MM.1S (cell line): Measurements from ENCODE around the gene UBE2B.

Experiments used
- DNase-seq: peaks from one replicate; pipeline ENCODE4 v3.0.0-alpha.2; 2015
- H2AFZ ChIP-seq: fragments of 300-600 bp; sonication (generic); 2 replicates; pipeline ENCODE4 v1.6.0; 2016; ENCODE audit warnings: antibody characterized with exemption, low read length
- H3F3A ChIP-seq: fragments of 300-600 bp; sonication (generic); 2 replicates; pipeline ENCODE4 v1.6.1; 2016; ENCODE audit warnings: mild to moderate bottlenecking, antibody characterized with exemption, low read length, moderate library complexity, mixed read lengths; ENCODE audit not compliant: insufficient read depth
- H3K27ac ChIP-seq: fragments of 300-600 bp; sonication (generic); 2 replicates; pipeline ENCODE4 v1.5.1; 2016; ENCODE audit warnings: mild to moderate bottlenecking, low read length
- H3K27me3 ChIP-seq: fragments of 300-600 bp; sonication (generic); replicated peaks from 2 replicates; pipeline ENCODE4 v1.6.0; 2016; ENCODE audit warnings: low read length; ENCODE audit not compliant: insufficient read depth
- H3K36me3 ChIP-seq: fragments of 300-600 bp; sonication (generic); replicated peaks from 2 replicates; pipeline ENCODE4 v1.6.1; 2016; ENCODE audit warnings: mild to moderate bottlenecking, low read length, mixed read lengths; ENCODE audit not compliant: insufficient read depth
- H3K4me1 ChIP-seq: fragments of 300-600 bp; sonication (generic); 2 replicates; pipeline ENCODE4 v1.6.1; 2016; ENCODE audit warnings: low read length, mixed read lengths
- H3K4me2 ChIP-seq: fragments of 300-600 bp; sonication (generic); 2 replicates; pipeline ENCODE4 v1.6.0; 2016; ENCODE audit warnings: low read depth, low read length
- H3K4me3 ChIP-seq: fragments of 300-600 bp; sonication (generic); 2 replicates; pipeline ENCODE4 v1.5.1; 2016; ENCODE audit warnings: low read length, mixed read lengths
- H3K79me2 ChIP-seq: fragments of 300-600 bp; sonication (generic); 2 replicates; pipeline ENCODE4 v1.6.1; 2016; ENCODE audit warnings: mixed run types, low read length, mixed read lengths
- H3K9ac ChIP-seq: fragments of 300-600 bp; sonication (generic); 2 replicates; pipeline ENCODE4 v1.6.1; 2016; ENCODE audit warnings: low read length, mixed read lengths
- H3K9me2 ChIP-seq: fragments of 300-600 bp; sonication (generic); replicated peaks from 2 replicates; pipeline ENCODE4 v1.6.1; 2016; ENCODE audit warnings: mild to moderate bottlenecking, low read length, mixed read lengths; ENCODE audit not compliant: insufficient read depth
- H3K9me3 ChIP-seq: fragments of 300-600 bp; sonication (generic); replicated peaks from 2 replicates; pipeline ENCODE4 v1.6.1; 2016; ENCODE audit warnings: mild to moderate bottlenecking, low read length, mixed read lengths; ENCODE audit not compliant: insufficient read depth
- H4K20me1 ChIP-seq: fragments of 300-600 bp; sonication (generic); 2 replicates; pipeline ENCODE4 v1.6.1; 2016; ENCODE audit warnings: mild to moderate bottlenecking, low read length, moderate library complexity, mixed read lengths; ENCODE audit not compliant: insufficient read depth
- EZH2 ChIP-seq: fragments of 300-600 bp; sonication (generic); optimal IDR thresholded peaks from 2 replicates; pipeline ENCODE3; 2017; ENCODE audit warnings: low read depth, mild to moderate bottlenecking, antibody characterized with exemption, low read length, mixed read lengths
- EZH2phosphoT487 ChIP-seq: fragments of 300-600 bp; sonication (generic); IDR thresholded peaks from 2 replicates; pipeline ENCODE4 v1.6.1; 2018; ENCODE audit warnings: antibody characterized with exemption, low read length
- TF ChIP-seq, protein P1 (sequence below): fragments of 300-600 bp; sonication (generic); IDR thresholded peaks from 2 replicates; pipeline ENCODE4 v1.5.1; 2016; ENCODE audit warnings: antibody characterized with exemption, low read length, mixed read lengths

UBE2B gene

DNA sequence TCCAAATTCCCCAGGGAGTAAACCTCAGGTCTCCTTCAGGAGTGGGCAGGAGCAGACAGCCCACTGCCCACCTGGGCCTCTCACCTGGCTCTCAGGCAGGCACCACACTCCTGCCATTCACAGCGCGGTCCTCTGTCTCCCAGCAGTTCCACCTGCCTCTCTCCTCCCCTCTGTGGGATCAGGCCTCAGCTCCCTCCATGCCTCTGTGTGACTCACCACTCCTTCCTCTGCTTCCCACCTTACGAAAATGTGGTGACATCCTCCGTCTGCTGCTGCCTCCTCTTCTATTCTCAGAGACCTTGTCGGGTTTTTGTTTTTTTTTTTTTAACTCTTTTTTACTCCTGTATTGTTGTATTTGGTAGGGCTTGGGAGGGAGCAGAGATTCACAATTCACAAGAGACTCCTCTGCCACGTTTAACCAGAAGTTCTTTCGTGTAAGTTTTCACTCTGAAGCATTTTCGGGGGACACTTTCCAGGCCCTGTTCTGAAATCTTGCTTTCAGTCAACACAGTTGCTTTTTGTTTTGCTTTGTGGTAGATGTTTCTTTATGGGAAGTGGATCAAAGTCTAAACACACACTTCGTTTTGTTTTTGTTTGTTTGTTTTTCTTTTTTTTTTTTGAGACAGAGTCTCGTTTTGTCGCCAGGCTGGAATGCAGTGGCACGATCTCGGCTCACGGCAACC lies 61.4 kb downstream of the UBE2B start:
- no peak for DNase-seq
- no peaks in the 10 kb centered on the region for H3K9me2 ChIP-seq
- 0 out of 2 replicates have a peak overlapping the region, but pooled peaks have one; percentile 12 for H2AFZ ChIP-seq
- H3K79me2 ChIP-seq: no peaks in the 10 kb centered on the region
- TF ChIP-seq EZH2phosphoT487: no peak
- H3K27me3 ChIP-seq: no peaks in the 10 kb centered on the region
- H4K20me1 ChIP-seq: no peaks in the 10 kb centered on the region
- peaks cover 10% of the 10 kb centered on the region for H3F3A ChIP-seq
- no peak overlapping the region for H3K9ac ChIP-seq
- no peak overlapping the region for H3K4me3 ChIP-seq
- peaks cover 19% of the 10 kb centered on the region for H3K4me1 ChIP-seq
- no peaks in the 10 kb centered on the region for H3K36me3 ChIP-seq
- H3K4me2 ChIP-seq: no peak overlapping the region
- H3K9me3 ChIP-seq: no peaks in the 10 kb centered on the region
- no peak overlapping the region for H3K27ac ChIP-seq

DNA sequence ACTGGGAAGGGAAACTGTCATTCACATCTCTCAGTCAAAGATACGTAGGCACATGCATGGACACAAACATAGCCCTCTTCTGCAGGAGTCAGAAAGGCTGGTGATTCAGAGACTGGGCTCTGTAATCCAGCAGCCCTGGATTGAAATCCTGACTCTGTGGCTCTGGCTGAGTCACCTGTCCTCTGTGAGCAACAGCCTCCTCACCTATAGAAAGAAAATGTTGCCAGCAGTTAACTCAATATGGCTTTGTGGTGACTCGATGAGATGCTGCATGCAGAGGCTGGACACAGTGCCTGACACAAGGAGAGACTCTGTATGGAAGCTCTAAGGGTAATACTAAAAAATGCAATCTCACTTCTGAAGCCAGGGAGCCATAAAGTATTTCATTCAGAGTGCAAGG lies 64.2 kb downstream of the UBE2B start:
- Histone ChIP-seq H3K4me2 (no peak overlapping the region), H3K9ac (peak overlapping the region; percentile 91; the same call in 1 of the 2 replicates), H3K9me2 (no peaks in the 10 kb centered on the region), H2AFZ (no peak overlapping the region), H3K27me3 (no peaks in the 10 kb centered on the region), H3F3A (peaks cover 10% of the 10 kb centered on the region), H3K79me2 (no peaks in the 10 kb centered on the region), H3K36me3 (no peaks in the 10 kb centered on the region), H3K27ac (peak overlapping the region; percentile 96; the same call in 1 of the 2 replicates), H4K20me1 (no peaks in the 10 kb centered on the region), H3K4me1 (peaks cover 21% of the 10 kb centered on the region), H3K4me3 (no peak overlapping the region), H3K9me3 (no peaks in the 10 kb centered on the region)
- TF ChIP-seq, protein P1, sequence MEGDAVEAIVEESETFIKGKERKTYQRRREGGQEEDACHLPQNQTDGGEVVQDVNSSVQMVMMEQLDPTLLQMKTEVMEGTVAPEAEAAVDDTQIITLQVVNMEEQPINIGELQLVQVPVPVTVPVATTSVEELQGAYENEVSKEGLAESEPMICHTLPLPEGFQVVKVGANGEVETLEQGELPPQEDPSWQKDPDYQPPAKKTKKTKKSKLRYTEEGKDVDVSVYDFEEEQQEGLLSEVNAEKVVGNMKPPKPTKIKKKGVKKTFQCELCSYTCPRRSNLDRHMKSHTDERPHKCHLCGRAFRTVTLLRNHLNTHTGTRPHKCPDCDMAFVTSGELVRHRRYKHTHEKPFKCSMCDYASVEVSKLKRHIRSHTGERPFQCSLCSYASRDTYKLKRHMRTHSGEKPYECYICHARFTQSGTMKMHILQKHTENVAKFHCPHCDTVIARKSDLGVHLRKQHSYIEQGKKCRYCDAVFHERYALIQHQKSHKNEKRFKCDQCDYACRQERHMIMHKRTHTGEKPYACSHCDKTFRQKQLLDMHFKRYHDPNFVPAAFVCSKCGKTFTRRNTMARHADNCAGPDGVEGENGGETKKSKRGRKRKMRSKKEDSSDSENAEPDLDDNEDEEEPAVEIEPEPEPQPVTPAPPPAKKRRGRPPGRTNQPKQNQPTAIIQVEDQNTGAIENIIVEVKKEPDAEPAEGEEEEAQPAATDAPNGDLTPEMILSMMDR: no peak
- TF ChIP-seq EZH2 (no peak), EZH2phosphoT487 (no peak)
- DNase-seq: no peak

DNA sequence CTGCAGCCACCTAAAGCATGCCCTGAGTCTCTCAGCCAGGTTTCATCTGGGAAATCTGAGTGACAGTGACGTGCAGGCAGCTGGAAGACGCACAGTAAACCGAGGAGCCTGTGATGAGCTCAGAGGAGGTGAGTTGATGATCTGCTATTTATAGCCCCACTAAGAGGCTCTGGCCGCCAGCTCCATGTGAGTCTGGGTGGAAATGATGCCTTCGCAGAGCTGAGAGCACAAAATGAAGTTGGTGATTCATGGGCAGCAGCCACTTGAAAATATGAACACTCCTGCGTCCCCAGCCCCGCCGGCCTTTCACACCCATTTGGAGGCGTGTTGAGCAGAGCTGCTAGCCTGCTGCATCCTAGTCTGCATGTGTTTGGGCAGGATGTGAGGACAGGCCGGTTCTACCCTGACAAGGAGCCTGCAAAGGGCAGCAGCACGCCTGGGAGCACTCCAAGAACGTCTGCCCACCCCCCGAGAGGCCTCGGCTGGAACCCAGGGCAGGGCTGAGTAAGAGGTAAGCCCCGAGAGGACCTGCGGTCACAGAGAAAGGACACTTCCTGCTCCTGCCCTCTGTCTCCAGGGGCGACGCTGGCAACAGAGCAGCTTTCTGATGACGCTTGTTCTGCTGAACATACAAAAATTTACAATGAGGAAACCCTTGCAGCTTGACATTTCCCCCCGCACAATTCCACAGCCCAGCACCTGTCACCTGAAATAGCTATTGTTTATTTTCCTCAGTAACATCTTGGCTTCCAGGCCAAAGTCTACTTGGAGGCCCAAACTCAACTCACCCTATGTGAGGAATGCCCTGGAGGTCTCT lies 65.4 kb downstream of the UBE2B start:
- peaks cover 21% of the 10 kb centered on the region for H3K4me1 ChIP-seq

More for the DNA sequence above, 65.4 kb downstream of the UBE2B start:
- Histone ChIP-seq H3K79me2 (no peaks in the 10 kb centered on the region), H3K4me2 (peak overlapping the region; percentile 66), H3K9me3 (no peaks in the 10 kb centered on the region), H2AFZ (peak overlapping the region; percentile 24), H4K20me1 (no peaks in the 10 kb centered on the region), H3F3A (peaks cover 10% of the 10 kb centered on the region), H3K27me3 (no peaks in the 10 kb centered on the region), H3K27ac (peak overlapping the region; percentile 96), H3K36me3 (no peaks in the 10 kb centered on the region), H3K9me2 (no peaks in the 10 kb centered on the region), H3K9ac (peak overlapping the region; percentile 91), H3K4me3 (peak overlapping the region; percentile 40)
- TF ChIP-seq, protein P1: no peak
- no peak for TF ChIP-seq EZH2phosphoT487
- no peak for TF ChIP-seq EZH2
- peak; percentile 89 for DNase-seq
